Natural killer cell (primary cell): ENCODE results near the gene ZBTB17. TPM values are rescaled to one million over a fixed set of nuclear protein-coding genes. Genes with fewer than 3 reads are reported as not detected.
A peak's percentile ranks its signal among the peaks of the same experiment; 100 is the strongest.

Source experiments
- ATAC-seq, 3 donors: fragments of 150-1000 bp in 2 of 3; fragments of 200-7000 bp in 1 of 3; cut with Tn5 transposase; 1 replicate in 1 of 3; 2 replicates in 2 of 3; pipeline ENCODE4 v1.10.0; 2021; ENCODE audit warnings: mild to moderate bottlenecking in 2 of 3, moderate library complexity in 2 of 3
- DNase-seq, 2 donors: peaks; one replicate each; pipeline versions ENCODE4 v3.0.0 to v3.0.0-alpha.2; 2013 to 2021; ENCODE audit warnings: mixed read lengths in 1 of 2
- H3K27ac ChIP-seq: one replicate; pipeline ENCODE4 v1.5.1; 2013; ENCODE audit warnings: mild to moderate bottlenecking, low read length
- H3K27me3 ChIP-seq: one replicate; pipeline ENCODE4 v1.6.1; 2013; ENCODE audit warnings: low read length; ENCODE audit not compliant: control insufficient read depth, insufficient read depth
- H3K36me3 ChIP-seq: one replicate; pipeline ENCODE4 v1.6.1; 2013; ENCODE audit warnings: low read length; ENCODE audit not compliant: control insufficient read depth, insufficient read depth
- H3K4me1 ChIP-seq: one replicate; pipeline ENCODE4 v1.6.1; 2013; ENCODE audit warnings: low read length; ENCODE audit not compliant: control insufficient read depth, insufficient read depth
- H3K4me3 ChIP-seq: one replicate; pipeline ENCODE4 v1.5.1; 2013; ENCODE audit warnings: low read length
- H3K9me3 ChIP-seq: one replicate; pipeline ENCODE4 v1.6.1; 2013; ENCODE audit warnings: low read length; ENCODE audit not compliant: control insufficient read depth, insufficient read depth
- H3K27ac Mint-ChIP-seq, 2 donors: one replicate each; pipeline ENCODE4 v1.8.0; 2022; ENCODE audit warnings: mild to moderate bottlenecking in 2 of 2, mixed read lengths in 2 of 2, moderate library complexity in 1 of 2
- H3K27me3 Mint-ChIP-seq, 2 donors: one replicate each; pipeline ENCODE4 v1.8.0; 2022; ENCODE audit warnings: low read depth in 2 of 2, mixed read lengths in 2 of 2
- H3K36me3 Mint-ChIP-seq: one replicate; pipeline ENCODE4 v1.8.0; 2022; ENCODE audit warnings: mixed read lengths
- H3K4me1 Mint-ChIP-seq, 2 donors: one replicate each; pipeline ENCODE4 v1.8.0; 2022; ENCODE audit warnings: mixed read lengths in 2 of 2
- H3K4me3 Mint-ChIP-seq: one replicate; pipeline ENCODE4 v1.8.0; 2022; ENCODE audit warnings: mild to moderate bottlenecking, moderate library complexity, mixed read lengths
- H3K9me3 Mint-ChIP-seq, 2 donors: one replicate each; pipeline ENCODE4 v1.8.0; 2022; ENCODE audit warnings: mixed read lengths in 2 of 2
- CTCF ChIP-seq: fragments of 200-600 bp; IDR thresholded peaks from one replicate; pipeline ENCODE4 v1.8.0; 2022; ENCODE audit warnings: antibody characterized with exemption
- WGBS: methylation state at CpG from one replicate; pipeline ENCODE4 v1.1.7; 2013; ENCODE audit warnings: missing lambda C conversion rate; ENCODE audit not compliant: insufficient coverage; 5-methylcytosine and 5-hydroxymethylcytosine counted together
- intact Hi-C: fragments of 100-400 bp; cut with micrococcal nuclease; formaldehyde crosslinking; loops from one replicate; pipeline ENCODE4 v1.14.2; 2022
- total RNA-seq, 4 donors: library from RNA; stranded (reverse); fragments of 120-200 nt in 1 of 4; gene quantifications; one replicate each; pipeline versions ENCODE4 v1.2.3 to v1.2.4, GENCODE V29; 2013 to 2022

Gene ZBTB17
- total RNA-seq, 3 donors from 2014 or later (not counting 1 experiment from before 2014, with no cell fraction given), result 86.0 to 100 (median 86.9) TPM

GRCh38 chr1:15950763-15951295 is 25.1 kb downstream of the ZBTB17 start:
- Histone ChIP-seq H3K9me3 (no peaks in the 10 kb centered on the region), H3K27ac (peak overlapping the region; percentile 95), H3K36me3 (peaks cover 14% of the 10 kb centered on the region), H3K4me1 (peaks cover 56% of the 10 kb centered on the region), H3K27me3 (no peaks in the 10 kb centered on the region), H3K4me3 (no peak overlapping the region)
- Mint-ChIP-seq H3K4me1 (peaks cover 59 to 71% of the 10 kb centered on the region in 2 donors), H3K4me3 (peak overlapping the region; percentile 17), H3K9me3 (no peaks in the 10 kb centered on the region), H3K27ac (peak overlapping the region; percentile 87 to 93), H3K36me3 (no peaks in the 10 kb centered on the region), H3K27me3 (no peaks in the 10 kb centered on the region)
- whole genome bisulfite sequencing, result 65% methylated on average over 7 of the region's 10 CpGs
- peak in 1 of 2 donors; percentile 62 for DNase-seq
- intact Hi-C loops, result no loop called here
- no peak for TF ChIP-seq CTCF
- ATAC-seq, result no peak

GRCh38 chr1:15950302-15950701 is 25.6 kb downstream of the ZBTB17 start:
- intact Hi-C loops, result no loop called here
- no peak for ATAC-seq
- H3K4me1 Mint-ChIP-seq, result peaks cover 57 to 69% of the 10 kb centered on the region in 2 donors

GRCh38 chr1:15949453-15950245 is 26.3 kb downstream of the ZBTB17 start:
- no peaks in the 10 kb centered on the region for H3K9me3 Mint-ChIP-seq
- peaks cover 21% of the 10 kb centered on the region for H3K36me3 ChIP-seq
- intact Hi-C loops, result loop anchor here (1.0 to 2.0 kb wide), 2 partner anchors 27 to 115 kb away; partner anchors contain the start of gene ZBTB17
- peak overlapping the region; percentile 95 for H3K27ac ChIP-seq
- H3K27me3 Mint-ChIP-seq, result no peaks in the 10 kb centered on the region
- peaks cover 57 to 69% of the 10 kb centered on the region in 2 donors for H3K4me1 Mint-ChIP-seq
- peak overlapping the region; percentile 11 for H3K4me3 ChIP-seq
- peak overlapping the region; percentile 50 for H3K4me3 Mint-ChIP-seq
- 44% methylated on average over 24 of the region's 25 CpGs for WGBS
- H3K9me3 ChIP-seq, result no peaks in the 10 kb centered on the region
- peak overlapping the region; percentile 87 to 93 for H3K27ac Mint-ChIP-seq
- H3K36me3 Mint-ChIP-seq, result no peaks in the 10 kb centered on the region
- ATAC-seq, result peak; percentile 90 to 96 (median 93)
- peak; percentile 87 to 97 for DNase-seq
- no peak for TF ChIP-seq CTCF
- H3K27me3 ChIP-seq, result no peaks in the 10 kb centered on the region
- peaks cover 56% of the 10 kb centered on the region for H3K4me1 ChIP-seq

More at GRCh38 chr1:15950302-15950701, 25.6 kb downstream of the ZBTB17 start:
- Histone ChIP-seq H3K4me1 (peaks cover 56% of the 10 kb centered on the region), H3K36me3 (peaks cover 16% of the 10 kb centered on the region), H3K27me3 (no peaks in the 10 kb centered on the region), H3K9me3 (no peaks in the 10 kb centered on the region), H3K27ac (peak overlapping the region; percentile 95), H3K4me3 (no peak overlapping the region)
- Mint-ChIP-seq H3K9me3 (no peaks in the 10 kb centered on the region), H3K36me3 (no peaks in the 10 kb centered on the region), H3K27me3 (no peaks in the 10 kb centered on the region), H3K27ac (peak overlapping the region; percentile 87 to 93), H3K4me3 (peak overlapping the region; percentile 50)
- WGBS, result 69% methylated on average over 4 of the region's 4 CpGs
- peak in 1 of 2 donors; percentile 55 for DNase-seq
- TF ChIP-seq CTCF, result no peak
